HG03103 (cell line): ENCODE measurements around the gene NT5DC2.

Experiments used
- ATAC-seq: cut with Tn5 transposase; IDR thresholded peaks from one replicate; pipeline ENCODE4 v1.9.1; 2021; ENCODE audit warnings: low read depth; ENCODE audit not compliant: unreplicated experiment

The NT5DC2 gene

DNA sequence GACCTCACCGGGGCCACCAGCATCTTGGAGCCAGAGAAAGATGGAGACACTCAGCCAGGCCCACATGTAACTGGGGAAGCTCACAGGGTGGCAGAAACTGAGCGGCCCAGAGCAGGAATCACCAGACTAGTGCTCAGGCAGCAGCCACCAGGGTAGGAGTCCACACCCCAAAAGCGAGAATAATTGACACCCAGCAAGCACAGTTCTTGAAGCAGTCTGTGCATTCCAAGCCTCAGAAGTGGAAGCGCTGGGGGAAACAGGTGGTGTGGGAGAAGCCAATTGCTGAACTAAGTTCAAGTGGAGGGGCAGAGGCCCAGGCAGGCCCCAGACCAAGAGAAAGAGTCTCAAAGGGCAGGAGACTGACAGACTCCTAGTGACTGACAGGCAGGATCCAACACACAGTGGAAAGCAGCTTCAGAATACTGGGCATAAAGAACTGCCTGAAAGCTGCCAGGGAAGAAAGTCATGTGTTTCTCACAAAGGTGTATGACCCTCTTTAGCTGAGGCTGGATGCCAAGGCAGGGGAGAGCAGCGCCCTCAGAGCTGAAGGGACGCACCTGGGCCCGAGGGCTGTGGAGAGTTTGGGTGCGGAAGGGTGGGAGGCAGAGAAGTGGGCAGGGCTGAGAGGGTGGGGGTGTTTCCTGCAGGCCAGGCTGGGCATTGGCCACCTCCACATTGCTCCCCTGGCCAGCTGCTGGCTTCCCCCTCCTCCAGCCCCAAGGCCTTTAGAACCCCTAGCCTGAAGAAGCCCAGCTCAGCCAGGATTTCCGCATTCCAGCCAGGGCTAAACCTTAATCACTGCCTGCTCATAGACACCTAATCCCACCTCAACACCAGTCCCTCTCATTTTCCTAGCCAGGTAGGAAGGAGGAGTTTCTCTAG lies 7.7 kb downstream of the NT5DC2 start:
- no peak for ATAC-seq

GRCh38 chr3:52524752-52525679 lies 8.6 kb downstream of the NT5DC2 start:
- no peak for ATAC-seq

DNA sequence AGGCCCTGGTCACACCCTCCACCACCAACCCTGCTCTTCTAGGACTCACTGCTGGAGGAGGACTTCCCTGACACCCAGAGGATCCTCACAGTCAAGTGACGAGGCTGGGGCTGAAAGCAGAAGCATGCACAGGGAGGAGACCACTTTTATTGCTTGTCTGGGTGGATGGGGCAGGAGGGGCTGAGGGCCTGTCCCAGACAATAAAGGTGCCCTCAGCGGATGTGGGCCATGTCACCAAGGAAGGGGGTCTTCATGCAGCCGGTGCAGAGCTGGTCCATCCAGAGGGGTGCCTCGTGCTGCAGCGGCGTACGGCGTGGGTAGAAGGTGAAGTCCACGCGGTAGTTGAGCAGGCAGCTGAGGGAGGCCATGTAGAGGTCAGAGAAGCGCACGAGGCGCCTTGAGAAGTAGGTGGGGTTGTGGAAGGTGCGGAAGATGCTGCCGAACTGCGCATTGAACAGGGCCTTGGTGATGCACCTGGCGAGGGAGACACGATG lies 9.4 kb downstream of the NT5DC2 start:
- ATAC-seq, result no peak

DNA sequence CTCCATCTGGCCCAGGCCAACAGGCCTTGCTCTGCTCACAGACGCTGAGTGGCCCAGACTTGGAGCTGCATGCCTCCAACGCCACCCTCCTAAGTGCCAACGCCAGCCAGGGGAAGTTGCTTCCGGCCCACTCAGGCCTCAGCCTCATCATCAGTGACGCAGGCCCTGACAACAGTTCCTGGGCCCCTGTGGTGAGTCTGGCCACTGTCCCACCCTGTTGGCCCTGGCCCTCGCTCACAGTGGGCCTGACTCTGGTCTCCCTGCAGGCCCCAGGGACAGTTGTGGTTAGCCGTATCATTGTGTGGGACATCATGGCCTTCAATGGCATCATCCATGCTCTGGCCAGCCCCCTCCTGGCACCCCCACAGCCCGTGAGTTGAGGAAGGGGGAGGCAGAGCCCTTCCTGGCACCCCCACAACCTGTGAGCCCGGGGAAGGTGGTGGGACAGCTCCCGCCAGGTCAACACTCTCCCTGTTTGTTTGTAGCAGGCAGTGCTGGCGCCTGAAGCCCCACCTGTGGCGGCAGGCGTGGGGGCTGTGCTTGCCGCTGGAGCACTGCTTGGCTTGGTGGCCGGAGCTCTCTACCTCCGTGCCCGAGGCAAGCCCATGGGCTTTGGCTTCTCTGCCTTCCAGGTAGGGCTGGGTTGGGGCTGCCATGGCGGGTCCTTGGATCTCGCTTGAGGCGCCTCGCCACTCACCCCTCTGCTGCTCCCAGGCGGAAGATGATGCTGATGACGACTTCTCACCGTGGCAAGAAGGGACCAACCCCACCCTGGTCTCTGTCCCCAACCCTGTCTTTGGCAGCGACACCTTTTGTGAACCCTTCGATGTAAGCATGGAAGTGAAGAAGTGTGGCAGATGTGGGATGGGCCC lies 10.0 kb downstream of the NT5DC2 start:
- no peak for ATAC-seq

DNA sequence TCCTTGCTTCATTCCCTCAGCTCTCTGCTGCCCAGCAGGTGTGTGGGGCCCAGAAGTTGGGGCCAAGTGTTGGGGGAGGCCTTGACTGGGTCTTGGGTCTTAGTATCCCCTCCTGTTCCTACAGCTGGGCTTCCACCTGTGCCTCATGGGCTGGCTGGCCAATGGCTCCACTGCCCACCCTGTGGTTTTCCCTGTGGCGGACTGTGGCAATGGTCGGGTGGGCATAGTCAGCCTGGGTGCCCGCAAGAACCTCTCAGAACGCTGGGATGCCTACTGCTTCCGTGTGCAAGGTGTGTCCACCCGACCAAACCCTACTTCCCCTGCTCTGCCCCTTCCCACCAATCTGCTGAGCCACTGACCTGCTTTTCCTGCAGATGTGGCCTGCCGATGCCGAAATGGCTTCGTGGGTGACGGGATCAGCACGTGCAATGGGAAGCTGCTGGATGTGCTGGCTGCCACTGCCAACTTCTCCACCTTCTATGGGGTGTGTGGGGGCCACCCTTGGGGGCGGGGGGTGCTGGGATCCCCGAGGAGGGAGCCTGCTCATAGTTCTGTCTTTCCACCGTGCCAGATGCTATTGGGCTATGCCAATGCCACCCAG lies 10.9 kb downstream of the NT5DC2 start:
- no peak for ATAC-seq

GRCh38 chr3:52521881-52522650 lies 11.6 kb downstream of the NT5DC2 start:
- no peak for ATAC-seq

DNA sequence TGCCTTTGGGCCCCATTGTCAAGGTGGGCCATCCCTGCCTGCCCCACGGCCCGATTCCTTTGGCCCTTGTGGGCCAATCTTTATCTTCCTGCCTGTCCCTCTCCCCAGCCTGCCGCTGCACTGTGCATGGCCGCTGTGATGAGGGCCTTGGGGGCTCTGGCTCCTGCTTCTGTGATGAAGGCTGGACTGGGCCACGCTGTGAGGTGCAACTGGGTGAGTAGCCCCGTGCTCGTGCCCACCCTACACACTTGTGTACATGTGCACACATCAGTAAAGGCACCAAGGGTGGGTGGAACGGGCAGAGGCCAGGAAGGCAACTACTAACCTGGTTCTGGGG lies 12.2 kb downstream of the NT5DC2 start:
- no peak for ATAC-seq

DNA sequence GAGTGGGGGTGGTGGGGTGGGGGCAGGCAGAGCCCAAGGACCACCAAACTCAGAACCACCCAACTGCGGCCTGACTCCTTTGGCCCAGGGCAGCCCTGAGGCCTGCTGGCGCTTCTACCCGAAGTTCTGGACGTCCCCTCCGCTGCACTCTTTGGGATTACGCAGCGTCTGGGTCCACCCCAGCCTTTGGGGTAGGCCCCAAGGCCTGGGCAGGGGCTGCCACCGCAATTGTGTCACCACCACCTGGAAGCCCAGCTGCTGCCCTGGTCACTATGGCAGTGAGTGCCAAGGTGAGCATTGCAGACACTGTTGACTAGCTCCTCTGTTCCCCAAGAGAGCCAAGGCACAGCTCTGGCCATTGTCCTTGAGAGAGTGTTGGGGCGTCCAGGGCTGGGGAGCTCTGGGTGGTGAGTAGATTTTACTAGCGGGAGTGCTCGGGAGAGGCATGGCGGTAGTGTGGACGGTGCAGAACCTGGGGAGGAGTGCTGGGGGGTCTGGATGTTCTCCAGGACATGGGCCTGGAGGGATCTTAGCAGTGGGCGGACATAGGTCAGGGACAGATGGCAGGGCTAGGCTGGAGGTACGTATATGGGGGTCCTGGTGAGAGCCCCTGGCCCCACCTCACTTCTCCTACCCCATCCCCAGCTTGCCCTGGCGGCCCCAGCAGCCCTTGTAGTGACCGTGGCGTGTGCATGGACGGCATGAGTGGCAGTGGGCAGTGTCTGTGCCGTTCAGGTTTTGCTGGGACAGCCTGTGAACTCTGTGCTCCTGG lies 12.8 kb downstream of the NT5DC2 start:
- ATAC-seq, result no peak

DNA sequence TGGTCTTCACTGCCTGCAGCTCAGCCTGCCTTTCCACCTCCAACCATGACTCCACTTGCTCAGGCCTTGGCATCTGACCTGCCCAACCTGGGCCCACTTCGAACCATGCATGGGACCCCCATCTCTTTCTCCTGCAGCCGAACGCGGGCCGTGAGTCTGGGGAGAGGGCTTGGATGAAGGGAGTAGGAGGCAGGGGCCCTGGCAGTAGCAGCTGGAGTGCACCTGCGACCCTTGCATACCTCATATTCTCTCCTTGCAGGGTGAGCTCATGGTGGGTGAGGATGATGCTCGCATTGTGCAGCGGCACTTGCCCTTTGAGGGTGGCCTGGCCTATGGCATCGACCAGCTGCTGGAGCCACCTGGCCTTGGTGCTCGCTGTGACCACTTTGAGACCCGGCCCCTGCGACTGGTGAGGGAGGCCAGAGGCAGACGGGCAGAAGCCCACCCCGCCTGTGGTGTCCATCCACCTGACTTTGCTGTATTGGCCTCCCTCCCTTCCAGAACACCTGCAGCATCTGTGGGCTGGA lies 13.5 kb downstream of the NT5DC2 start:
- ATAC-seq, result no peak

- no peak for ATAC-seq
Measured at GRCh38 chr3:52519445-52520140, 14.1 kb downstream of the NT5DC2 start.

GRCh38 chr3:52518723-52519444 lies 14.8 kb downstream of the NT5DC2 start:
- ATAC-seq, result no peak

GRCh38 chr3:52517796-52518722 lies 15.6 kb downstream of the NT5DC2 start:
- no peak for ATAC-seq

GRCh38 chr3:52516509-52517195 lies 17.0 kb downstream of the NT5DC2 start:
- no peak for ATAC-seq

DNA sequence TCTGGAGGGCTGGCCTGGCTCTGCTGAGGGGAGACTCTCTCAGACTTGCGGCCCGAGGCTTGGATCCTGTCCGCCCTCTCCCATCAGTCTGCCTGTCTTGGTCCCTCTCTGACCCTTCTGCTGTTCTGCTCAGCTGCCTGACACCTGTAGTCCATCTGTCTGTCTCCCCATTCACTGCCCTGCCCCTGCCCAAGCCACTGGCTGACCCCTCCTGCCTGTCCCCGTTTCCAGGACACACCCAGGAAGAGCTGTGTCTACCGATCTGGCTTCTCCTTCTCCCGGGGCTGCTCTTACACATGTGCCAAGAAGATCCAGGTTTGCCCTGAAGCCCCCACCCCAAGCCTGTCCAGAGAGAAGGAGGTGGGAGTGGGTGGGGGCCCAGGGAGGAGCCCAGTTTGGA lies 18.5 kb downstream of the NT5DC2 start:
- ATAC-seq, result no peak

GRCh38 chr3:52514576-52514975 lies 19.1 kb downstream of the NT5DC2 start:
- ATAC-seq, result no peak

DNA sequence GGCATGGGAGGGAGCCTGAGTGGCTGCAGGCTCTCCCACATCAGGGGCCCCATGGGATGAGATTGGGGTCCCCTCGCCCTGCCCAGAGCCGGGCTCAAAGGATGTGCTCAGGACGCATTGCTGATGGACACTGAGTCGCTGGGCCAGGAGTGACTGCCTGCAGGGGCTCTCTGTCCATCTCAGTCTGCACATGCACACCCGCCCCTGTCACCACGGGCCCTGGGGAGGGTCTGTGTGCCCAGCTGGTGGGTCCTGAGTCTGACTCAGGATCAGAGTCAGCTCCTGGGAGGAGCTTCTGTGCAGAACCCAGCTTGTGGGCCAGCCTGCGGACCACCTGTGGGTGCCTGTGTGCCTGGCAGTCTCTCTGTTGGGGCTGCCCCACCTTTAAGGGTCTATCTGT lies 20.4 kb downstream of the NT5DC2 start:
- no peak for ATAC-seq
